ENCODE measurements around the gene SERPINA3. TPM values are rescaled to one million over a fixed set of nuclear protein-coding genes. Genes with fewer than 3 reads are reported as not detected.
"Not testable (repeated sequence)": the region's sequence is repeated elsewhere in the genome, so short reads cannot be mapped to it uniquely, and the experiment has no call there.

Gene SERPINA3
- total RNA-seq, 4 donors from 2014 or later = 3.3 to 223 (median 54.8) TPM

DNA sequence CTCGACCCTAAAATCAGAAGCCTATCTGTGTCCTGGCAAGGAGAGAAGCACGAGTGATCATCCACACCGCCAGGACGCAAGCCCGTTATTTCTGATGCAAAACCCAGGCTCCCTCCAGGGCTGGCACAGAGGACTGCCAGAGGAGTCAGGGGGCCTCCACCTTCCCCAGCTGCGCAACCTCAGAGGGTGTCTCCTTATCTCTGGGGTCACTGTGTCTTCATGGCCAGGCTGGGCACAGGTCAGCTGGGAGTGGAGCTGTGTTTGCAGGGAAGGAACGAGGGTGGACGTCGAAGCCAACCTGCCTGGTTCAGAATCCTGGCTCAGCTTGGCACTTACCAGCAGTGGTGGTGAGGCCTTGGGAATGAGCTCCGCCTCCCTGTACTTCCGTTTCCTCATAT is 12.0 kb upstream of the SERPINA3 start:
- no peak for DNase-seq
- Histone ChIP-seq H3K4me3 (no peak overlapping the region), H3K9me3 (no peaks in the 10 kb centered on the region), H3K27ac (peak overlapping the region; percentile 51 to 83 (median 78)), H3K36me3 (no peaks in the 10 kb centered on the region), H3K27me3 (no peaks in the 10 kb centered on the region), H3K4me1 (peaks cover 29 to 46% (median 40%) of the 10 kb centered on the region in 3 donors)
- TF ChIP-seq POLR2A (IDR thresholded peaks at IDR 0.05) = no peak
- WGBS, 2 donors = 77 to 100% methylated on average over 1 to 6 of the region's 11 CpGs
- intact Hi-C loops (cut with DNase I) = no loop called here

DNA sequence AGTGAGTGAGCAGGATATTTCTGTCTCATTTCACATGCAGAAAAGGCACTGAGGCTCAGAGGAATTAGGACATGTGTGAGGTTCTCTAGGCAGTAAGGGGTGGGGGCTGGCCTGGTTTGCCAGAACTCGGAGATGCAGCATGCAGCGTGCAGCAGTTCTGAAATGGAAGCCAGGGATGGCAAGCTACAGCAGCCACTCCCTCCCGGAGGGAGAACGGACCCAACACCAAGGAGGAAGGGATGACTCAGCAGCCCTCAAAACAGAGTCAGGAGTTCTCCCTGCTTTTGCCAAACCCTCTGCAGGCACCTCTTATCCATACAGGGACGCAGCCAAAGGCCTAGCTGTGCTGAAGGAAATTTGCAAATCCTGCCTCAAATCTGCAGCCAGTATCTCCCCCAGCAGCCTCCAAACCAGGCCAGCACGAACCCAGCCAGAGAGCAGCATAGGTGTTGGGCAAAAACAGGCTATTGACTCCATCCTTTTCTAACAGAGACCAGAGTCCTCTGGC is 10.3 kb upstream of the SERPINA3 start:
- no peak for DNase-seq
- intact Hi-C loops (cut with DNase I) = no loop called here
- WGBS, 2 donors = 4 to 18% methylated on average over 5 of the region's 6 CpGs
- Histone ChIP-seq H3K27me3 (no peaks in the 10 kb centered on the region), H3K4me3 (no peak overlapping the region), H3K27ac (peak overlapping the region; percentile 50 to 83 (median 79)), H3K4me1 (peaks cover 29 to 46% (median 40%) of the 10 kb centered on the region in 3 donors), H3K36me3 (no peaks in the 10 kb centered on the region), H3K9me3 (no peaks in the 10 kb centered on the region)
- no peak for TF ChIP-seq POLR2A (IDR thresholded peaks at IDR 0.05)
- TF ChIP-seq, protein P1, sequence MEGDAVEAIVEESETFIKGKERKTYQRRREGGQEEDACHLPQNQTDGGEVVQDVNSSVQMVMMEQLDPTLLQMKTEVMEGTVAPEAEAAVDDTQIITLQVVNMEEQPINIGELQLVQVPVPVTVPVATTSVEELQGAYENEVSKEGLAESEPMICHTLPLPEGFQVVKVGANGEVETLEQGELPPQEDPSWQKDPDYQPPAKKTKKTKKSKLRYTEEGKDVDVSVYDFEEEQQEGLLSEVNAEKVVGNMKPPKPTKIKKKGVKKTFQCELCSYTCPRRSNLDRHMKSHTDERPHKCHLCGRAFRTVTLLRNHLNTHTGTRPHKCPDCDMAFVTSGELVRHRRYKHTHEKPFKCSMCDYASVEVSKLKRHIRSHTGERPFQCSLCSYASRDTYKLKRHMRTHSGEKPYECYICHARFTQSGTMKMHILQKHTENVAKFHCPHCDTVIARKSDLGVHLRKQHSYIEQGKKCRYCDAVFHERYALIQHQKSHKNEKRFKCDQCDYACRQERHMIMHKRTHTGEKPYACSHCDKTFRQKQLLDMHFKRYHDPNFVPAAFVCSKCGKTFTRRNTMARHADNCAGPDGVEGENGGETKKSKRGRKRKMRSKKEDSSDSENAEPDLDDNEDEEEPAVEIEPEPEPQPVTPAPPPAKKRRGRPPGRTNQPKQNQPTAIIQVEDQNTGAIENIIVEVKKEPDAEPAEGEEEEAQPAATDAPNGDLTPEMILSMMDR (IDR thresholded peaks at IDR 0.05) = no peak

- TF ChIP-seq POLR2A (IDR thresholded peaks at IDR 0.05) = no peak
- TF ChIP-seq, protein P1 (IDR thresholded peaks at IDR 0.05) = no peak
- DNase-seq = no peak
- Histone ChIP-seq H3K9me3 (no peaks in the 10 kb centered on the region), H3K4me3 (no peak overlapping the region), H3K4me1 (peaks cover 29 to 46% (median 40%) of the 10 kb centered on the region in 3 donors), H3K36me3 (no peaks in the 10 kb centered on the region), H3K27me3 (no peaks in the 10 kb centered on the region), H3K27ac (peak overlapping the region; percentile 50 to 83 (median 79))
- intact Hi-C loops (cut with DNase I) = no loop called here
- WGBS, 2 donors = 75 to 100% methylated on average over 3 to 4 of the region's 5 CpGs
Observed at GRCh38 chr14:94602722-94603121, 9.5 kb upstream of the SERPINA3 start.

- no peak overlapping the region for H3K4me3 ChIP-seq
- no peaks in the 10 kb centered on the region for H3K27me3 ChIP-seq
- no peaks in the 10 kb centered on the region for H3K36me3 ChIP-seq
- intact Hi-C loops (cut with DNase I) = no loop called here
- peaks cover 10 to 33% (median 20%) of the 10 kb centered on the region in 3 donors for H3K4me1 ChIP-seq
- 70 to 77% methylated on average over 3 of the region's 3 CpGs for WGBS, 2 donors
- no peaks in the 10 kb centered on the region for H3K9me3 ChIP-seq
- TF ChIP-seq, protein P1 (IDR thresholded peaks at IDR 0.05) = no peak
- no peak for TF ChIP-seq POLR2A (IDR thresholded peaks at IDR 0.05)
- no peak overlapping the region for H3K27ac ChIP-seq
- DNase-seq = no peak
Observed at GRCh38 chr14:94605361-94605760, 6.8 kb upstream of the SERPINA3 start.

DNA sequence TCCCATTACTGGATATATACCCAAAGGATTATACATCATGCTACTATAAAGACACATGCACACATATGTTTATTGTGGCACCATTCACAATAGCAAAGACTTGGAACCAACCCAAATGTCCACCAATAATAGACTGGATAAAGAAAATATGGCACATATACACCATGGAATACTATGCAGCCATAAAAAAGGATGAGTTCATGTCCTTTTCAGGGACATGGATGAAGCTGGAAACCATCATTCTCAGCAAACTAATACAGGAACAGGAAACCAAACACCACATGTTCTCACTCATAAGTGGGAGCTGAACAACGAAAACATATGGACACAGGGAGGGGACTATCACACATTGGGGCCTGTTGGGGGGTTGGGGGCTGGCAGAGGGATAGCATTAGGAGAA is 3.2 kb upstream of the SERPINA3 start:
- intact Hi-C loops (cut with DNase I); H3K4me3 ChIP-seq; H3K27ac ChIP-seq; H3K36me3 ChIP-seq; DNase-seq; H3K9me3 ChIP-seq; H3K27me3 ChIP-seq: not testable (repeated sequence)
- peaks cover 3 to 36% (median 3%) of the 10 kb centered on the region in 3 donors for H3K4me1 ChIP-seq
- WGBS, 2 donors = 73 to 89% methylated on average over 1 of the region's 1 CpG

GRCh38 chr14:94611179-94611578 is 1.0 kb upstream of the SERPINA3 start:
- WGBS, 2 donors = 88 to 96% methylated on average over 4 to 5 of the region's 5 CpGs
- peak overlapping the region in 1 of 4 donors; percentile 30 for H3K27ac ChIP-seq

More at GRCh38 chr14:94611179-94611578, 1.0 kb upstream of the SERPINA3 start:
- H3K4me3 ChIP-seq = no peak overlapping the region
- intact Hi-C loops (cut with DNase I) = no loop called here
- peaks cover 0 to 2% (median 0%) of the 10 kb centered on the region in 3 donors for H3K9me3 ChIP-seq
- no peak for DNase-seq
- no peak for TF ChIP-seq POLR2A (IDR thresholded peaks at IDR 0.05)
- TF ChIP-seq, protein P1 (IDR thresholded peaks at IDR 0.05) = no peak
- H3K36me3 ChIP-seq = no peaks in the 10 kb centered on the region
- H3K27me3 ChIP-seq = no peaks in the 10 kb centered on the region
- H3K4me1 ChIP-seq = peaks cover 3 to 36% (median 3%) of the 10 kb centered on the region in 3 donors
